SK-N-MC (cell line): Measurements from ENCODE around the gene IFNA8.
"Not testable (repeated sequence)": the region's sequence is repeated elsewhere in the genome, so short reads cannot be mapped to it uniquely, and the experiment has no call there.

Source experiments
- DNase-seq: peaks from one replicate; pipeline ENCODE4 v3.0.0-alpha.2; 2011; ENCODE audit warnings: low read depth, low spot score
- H3K27ac ChIP-seq: fragments of 200-600 bp; sonication (generic); 2 replicates; pipeline ENCODE4 v1.5.1; 2016; ENCODE audit warnings: mixed run types
- H3K36me3 ChIP-seq: fragments of 200-600 bp; sonication (generic); 2 replicates; pipeline ENCODE4 v1.6.1; 2017; ENCODE audit warnings: antibody characterized with exemption, low read length, mixed read lengths; ENCODE audit not compliant: insufficient read depth
- H3K4me3 ChIP-seq: fragments of 200-600 bp; sonication (generic); 2 replicates; pipeline ENCODE4 v1.5.1; 2016
- H3K9ac ChIP-seq: fragments of 200-600 bp; sonication (generic); 2 replicates; pipeline ENCODE4 v1.8.0; 2017; ENCODE audit warnings: mixed run types, mixed read lengths; ENCODE audit not compliant: insufficient read length
- H3K9me3 ChIP-seq: fragments of 200-600 bp; sonication (generic); 2 replicates; pipeline ENCODE4 v1.6.1; 2017; ENCODE audit warnings: low read depth, mild to moderate bottlenecking, antibody characterized with exemption, low read length, moderate library complexity, mixed read lengths
- EZH2 ChIP-seq: fragments of 200-600 bp; sonication (generic); IDR thresholded peaks from one replicate; pipeline ENCODE4 v1.6.1; 2017; ENCODE audit warnings: antibody characterized with exemption
- FOXP2 ChIP-seq: optimal IDR thresholded peaks from 2 replicates; pipeline ENCODE3; 2011; ENCODE audit warnings: mild to moderate bottlenecking, moderate library complexity; ENCODE audit not compliant: insufficient read depth; ENCODE audit errors: extremely low read length, control extremely low read depth
- POLR2AphosphoS5 ChIP-seq: IDR thresholded peaks from 2 replicates; pipeline ENCODE4 v1.6.1; 2012; ENCODE audit warnings: mild to moderate bottlenecking, low read depth, low read length, borderline replicate concordance

IFNA8 gene

GRCh38 chr9:21408817-21409216 is at the start of gene IFNA8:
IFNA8 (plus strand) TSS chr9:21409117; CDS start chr9:21409177, 60 bp downstream.
- Histone ChIP-seq H3K27ac (no peak within 1 kb of the TSS), H3K9ac (no peak within 1 kb of the TSS), H3K36me3 (no peaks in the 10 kb centered on the region), H3K4me3 (no peak within 1 kb of the TSS), H3K9me3 (no peaks in the 10 kb centered on the region)
- TF ChIP-seq EZH2 (no peak), POLR2AphosphoS5 (no peak), FOXP2 (no peak)
- DNase-seq: no peak

DNA sequence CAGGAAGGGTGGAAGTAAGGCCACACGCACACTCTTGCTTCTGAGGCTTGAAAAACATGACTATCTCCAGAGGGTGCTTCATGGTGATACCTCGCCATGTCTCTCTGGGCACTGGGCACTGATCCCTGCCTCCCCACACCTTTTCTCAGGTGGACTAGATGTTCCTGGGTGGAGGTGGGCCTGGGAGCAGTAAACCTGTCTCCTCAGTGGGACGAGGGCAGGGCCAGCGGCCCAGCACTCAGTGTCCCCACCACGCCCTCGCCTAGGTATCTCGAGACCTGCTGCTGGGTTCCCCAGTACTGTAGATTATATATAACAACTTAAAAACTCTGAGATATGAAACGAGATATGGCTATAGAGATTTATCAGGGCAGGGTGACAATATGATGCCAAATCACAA is 46.6 kb upstream of the IFNA8 start:
- no peaks in the 10 kb centered on the region for H3K36me3 ChIP-seq
- H3K27ac ChIP-seq: no peak overlapping the region
- no peaks in the 10 kb centered on the region for H3K9me3 ChIP-seq
- H3K9ac ChIP-seq: no peak overlapping the region
- no peak overlapping the region for H3K4me3 ChIP-seq
- no peak for DNase-seq
- TF ChIP-seq POLR2AphosphoS5: no peak
- no peak for TF ChIP-seq FOXP2
- TF ChIP-seq EZH2: no peak

GRCh38 chr9:21367169-21367568 is 41.7 kb upstream of the IFNA8 start:
- not testable (repeated sequence) for H3K9me3 ChIP-seq, H3K9ac ChIP-seq, DNase-seq, H3K36me3 ChIP-seq, H3K4me3 ChIP-seq, H3K27ac ChIP-seq

- Histone ChIP-seq H3K36me3 (no peaks in the 10 kb centered on the region), H3K9ac (no peak within 1 kb of the TSS), H3K4me3 (no peak within 1 kb of the TSS), H3K27ac (no peak within 1 kb of the TSS), H3K9me3 (no peaks in the 10 kb centered on the region)
- TF ChIP-seq EZH2 (no peak), FOXP2 (no peak), POLR2AphosphoS5 (no peak)
- DNase-seq: no peak
Observed at GRCh38 chr9:21367957-21368356, 41.0 kb upstream of the IFNA8 start, which contains the start of gene IFNA13. IFNA13 (minus strand) TSS chr9:21368057; CDS start chr9:21368010, 47 bp downstream.

- not testable (repeated sequence) for H3K9ac ChIP-seq, H3K36me3 ChIP-seq, H3K9me3 ChIP-seq, H3K27ac ChIP-seq, H3K4me3 ChIP-seq, DNase-seq
Observed at GRCh38 chr9:21371467-21371866, 37.5 kb upstream of the IFNA8 start.

DNA sequence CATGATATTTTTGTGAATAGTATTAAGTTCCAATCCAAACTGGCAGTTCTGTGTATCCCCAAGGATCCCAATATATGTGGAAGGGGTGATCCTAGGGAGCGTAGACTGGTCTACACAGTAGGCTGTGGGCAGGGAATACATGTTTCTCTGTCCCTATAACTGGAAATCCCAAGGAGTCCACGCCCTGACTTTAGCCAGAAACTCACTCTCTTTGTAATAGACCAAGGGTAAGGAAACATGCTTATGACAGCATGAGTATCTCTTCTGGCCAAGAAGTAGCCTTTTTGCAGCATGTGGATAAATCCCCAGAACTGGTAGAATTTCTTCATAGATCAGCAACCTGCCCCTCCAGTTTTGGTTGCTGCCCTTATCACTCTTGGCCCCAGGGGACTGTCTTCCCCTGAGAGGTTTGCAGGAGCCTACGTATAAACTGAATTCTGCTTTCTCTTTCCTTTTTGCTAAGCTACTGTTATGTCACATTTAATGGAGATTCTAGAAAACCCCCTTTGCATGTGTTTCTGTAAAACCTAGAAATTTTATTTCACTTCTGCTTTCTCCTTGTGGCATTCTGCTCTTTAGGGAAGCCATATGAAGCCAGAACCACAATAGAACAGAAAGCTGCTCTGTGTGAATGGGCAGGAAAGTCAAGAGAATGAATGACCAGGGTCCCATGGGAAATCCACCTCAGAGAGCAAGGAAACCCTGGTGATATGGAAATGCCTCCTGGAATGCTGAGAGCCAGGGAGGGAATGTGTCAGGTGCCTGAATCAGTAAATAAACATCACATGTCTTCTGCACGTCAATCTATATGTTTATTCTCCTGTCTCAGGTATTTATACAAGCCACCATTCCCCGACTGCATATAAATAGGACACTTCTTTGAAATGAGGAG is 27.2 kb upstream of the IFNA8 start:
- Histone ChIP-seq H3K4me3 (no peak overlapping the region), H3K9ac (no peak overlapping the region), H3K27ac (no peak overlapping the region), H3K36me3 (no peaks in the 10 kb centered on the region), H3K9me3 (no peaks in the 10 kb centered on the region)
- TF ChIP-seq FOXP2 (no peak), EZH2 (no peak), POLR2AphosphoS5 (no peak)
- DNase-seq: no peak

DNA sequence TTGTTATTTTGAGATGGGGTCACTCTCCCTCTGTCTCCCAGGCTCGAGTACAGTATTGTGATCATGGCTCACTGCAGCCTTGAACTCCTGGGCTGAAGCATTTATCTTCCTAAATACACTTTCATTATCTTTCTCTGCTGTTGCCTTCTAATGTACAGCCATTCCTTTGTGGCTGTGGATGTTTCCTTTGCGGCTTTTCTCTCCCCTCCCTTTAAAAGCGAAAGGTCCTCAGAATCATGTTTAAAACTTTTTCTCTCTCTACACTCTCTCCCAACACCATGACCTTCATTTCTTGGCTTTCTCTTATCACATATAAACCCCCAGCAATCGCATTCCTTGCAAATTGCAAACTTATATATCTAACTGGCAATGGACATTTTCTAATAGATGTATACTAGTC is 25.3 kb upstream of the IFNA8 start:
- no peak for DNase-seq
- Histone ChIP-seq H3K4me3 (no peak overlapping the region), H3K27ac (no peak overlapping the region), H3K9me3 (no peaks in the 10 kb centered on the region), H3K9ac (no peak overlapping the region), H3K36me3 (no peaks in the 10 kb centered on the region)
- TF ChIP-seq POLR2AphosphoS5: no peak
- no peak for TF ChIP-seq FOXP2
- no peak for TF ChIP-seq EZH2

- H3K9me3 ChIP-seq: no peaks in the 10 kb centered on the region
- no peak within 1 kb of the TSS for H3K4me3 ChIP-seq
- no peak within 1 kb of the TSS for H3K27ac ChIP-seq
- DNase-seq: no peak
- H3K9ac ChIP-seq: no peak within 1 kb of the TSS
- TF ChIP-seq EZH2 (no peak), FOXP2 (no peak), POLR2AphosphoS5 (no peak)
- no peaks in the 10 kb centered on the region for H3K36me3 ChIP-seq
Observed at GRCh38 chr9:21385131-21385670, 23.7 kb upstream of the IFNA8 start, which contains the start of gene IFNA2. IFNA2 (minus strand) TSS chr9:21385398; CDS start chr9:21385329, 69 bp downstream.

- TF ChIP-seq POLR2AphosphoS5 (no peak), EZH2 (no peak), FOXP2 (no peak)
- no peaks in the 10 kb centered on the region for H3K9me3 ChIP-seq
- H3K9ac ChIP-seq: no peak overlapping the region
- no peak overlapping the region for H3K4me3 ChIP-seq
- no peak for DNase-seq
- no peak overlapping the region for H3K27ac ChIP-seq
- H3K36me3 ChIP-seq: no peaks in the 10 kb centered on the region
Observed at GRCh38 chr9:21392270-21392669, 16.6 kb upstream of the IFNA8 start.
